NB4 (cell line): ENCODE results near the gene HDGFL2.
"Not testable (repeated sequence)": the region's sequence is repeated elsewhere in the genome, so short reads cannot be mapped to it uniquely, and the experiment has no call there.

ENCODE experiments used
- DNase-seq: peaks from one replicate; pipeline ENCODE4 v3.0.0; 2010; ENCODE audit warnings: low read depth
- H3K4me3 ChIP-seq: one replicate; pipeline ENCODE4 v1.5.1; 2011; ENCODE audit warnings: mild to moderate bottlenecking, low read depth, low read length, moderate library complexity
- MYC ChIP-seq: IDR thresholded peaks from 2 replicates; pipeline ENCODE4 v1.6.1; 2011; ENCODE audit warnings: low read depth, low read length
- POLR2A ChIP-seq: IDR thresholded peaks from 2 replicates; pipeline ENCODE4 v1.6.1; 2011; ENCODE audit warnings: mild to moderate bottlenecking; ENCODE audit not compliant: insufficient read length; ENCODE audit errors: extremely low read depth
- TF ChIP-seq, protein P1 (sequence below): IDR thresholded peaks from one replicate; pipeline ENCODE4 v1.5.1; 2012; ENCODE audit warnings: low read depth, low read length
- TF ChIP-seq, protein P2 (sequence below): IDR thresholded peaks from 2 replicates; pipeline ENCODE4 v1.6.1; 2011; ENCODE audit warnings: low read depth, low read length

The HDGFL2 gene

DNA sequence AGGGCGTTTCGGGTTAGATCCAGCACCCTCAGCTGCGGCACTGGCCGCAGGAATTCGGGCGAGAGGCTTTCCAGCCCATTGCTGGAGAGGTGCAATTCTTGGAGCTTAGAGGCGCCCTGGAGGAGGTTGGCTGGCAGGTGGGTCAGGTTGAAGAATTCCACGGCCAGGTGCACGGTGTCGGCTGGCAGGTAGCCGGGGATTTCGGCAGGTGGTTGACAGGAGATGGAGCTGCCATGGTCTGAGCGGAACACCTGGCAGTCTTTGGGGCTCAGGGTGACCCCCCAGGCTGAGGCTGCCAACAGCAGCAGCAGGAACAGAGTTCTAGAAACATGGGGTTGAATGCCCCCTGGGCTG, 66.5 kb downstream of the HDGFL2 start:
- TF ChIP-seq POLR2A: no peak
- TF ChIP-seq, protein P1, sequence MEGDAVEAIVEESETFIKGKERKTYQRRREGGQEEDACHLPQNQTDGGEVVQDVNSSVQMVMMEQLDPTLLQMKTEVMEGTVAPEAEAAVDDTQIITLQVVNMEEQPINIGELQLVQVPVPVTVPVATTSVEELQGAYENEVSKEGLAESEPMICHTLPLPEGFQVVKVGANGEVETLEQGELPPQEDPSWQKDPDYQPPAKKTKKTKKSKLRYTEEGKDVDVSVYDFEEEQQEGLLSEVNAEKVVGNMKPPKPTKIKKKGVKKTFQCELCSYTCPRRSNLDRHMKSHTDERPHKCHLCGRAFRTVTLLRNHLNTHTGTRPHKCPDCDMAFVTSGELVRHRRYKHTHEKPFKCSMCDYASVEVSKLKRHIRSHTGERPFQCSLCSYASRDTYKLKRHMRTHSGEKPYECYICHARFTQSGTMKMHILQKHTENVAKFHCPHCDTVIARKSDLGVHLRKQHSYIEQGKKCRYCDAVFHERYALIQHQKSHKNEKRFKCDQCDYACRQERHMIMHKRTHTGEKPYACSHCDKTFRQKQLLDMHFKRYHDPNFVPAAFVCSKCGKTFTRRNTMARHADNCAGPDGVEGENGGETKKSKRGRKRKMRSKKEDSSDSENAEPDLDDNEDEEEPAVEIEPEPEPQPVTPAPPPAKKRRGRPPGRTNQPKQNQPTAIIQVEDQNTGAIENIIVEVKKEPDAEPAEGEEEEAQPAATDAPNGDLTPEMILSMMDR: no peak
- TF ChIP-seq, protein P2, sequence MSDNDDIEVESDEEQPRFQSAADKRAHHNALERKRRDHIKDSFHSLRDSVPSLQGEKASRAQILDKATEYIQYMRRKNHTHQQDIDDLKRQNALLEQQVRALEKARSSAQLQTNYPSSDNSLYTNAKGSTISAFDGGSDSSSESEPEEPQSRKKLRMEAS: no peak
- TF ChIP-seq MYC: no peak
- no peak overlapping the region for H3K4me3 ChIP-seq
- DNase-seq: no peak

DNA sequence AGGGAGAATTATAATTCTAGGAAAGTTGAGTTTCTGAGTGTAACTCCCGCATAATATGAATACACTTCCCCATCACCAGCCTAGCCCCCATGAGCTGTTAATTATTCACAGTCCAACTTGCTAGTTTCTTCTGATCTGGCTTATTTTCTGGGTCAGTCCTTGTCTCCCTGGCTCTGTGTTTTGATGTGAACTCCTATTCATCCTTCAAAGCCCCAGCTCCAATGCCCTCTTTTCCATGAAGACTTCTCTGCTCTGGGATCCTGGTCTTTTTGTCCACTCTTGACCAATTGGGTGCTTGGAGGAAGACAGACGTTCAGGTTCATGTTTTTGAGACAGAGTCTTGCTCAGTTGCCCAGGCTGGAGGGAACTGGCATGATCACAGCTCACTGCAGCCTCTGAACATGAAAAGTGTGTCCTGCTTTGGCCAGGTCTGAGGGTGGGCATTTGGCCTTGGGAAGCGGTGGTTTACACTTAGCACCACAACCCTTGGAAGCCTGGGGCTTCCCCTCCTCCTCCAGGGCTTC, 67.1 kb downstream of the HDGFL2 start:
- no peak overlapping the region for H3K4me3 ChIP-seq
- TF ChIP-seq, protein P1: no peak
- TF ChIP-seq POLR2A (no peak), MYC (no peak)
- TF ChIP-seq, protein P2: no peak
- DNase-seq: no peak

DNA sequence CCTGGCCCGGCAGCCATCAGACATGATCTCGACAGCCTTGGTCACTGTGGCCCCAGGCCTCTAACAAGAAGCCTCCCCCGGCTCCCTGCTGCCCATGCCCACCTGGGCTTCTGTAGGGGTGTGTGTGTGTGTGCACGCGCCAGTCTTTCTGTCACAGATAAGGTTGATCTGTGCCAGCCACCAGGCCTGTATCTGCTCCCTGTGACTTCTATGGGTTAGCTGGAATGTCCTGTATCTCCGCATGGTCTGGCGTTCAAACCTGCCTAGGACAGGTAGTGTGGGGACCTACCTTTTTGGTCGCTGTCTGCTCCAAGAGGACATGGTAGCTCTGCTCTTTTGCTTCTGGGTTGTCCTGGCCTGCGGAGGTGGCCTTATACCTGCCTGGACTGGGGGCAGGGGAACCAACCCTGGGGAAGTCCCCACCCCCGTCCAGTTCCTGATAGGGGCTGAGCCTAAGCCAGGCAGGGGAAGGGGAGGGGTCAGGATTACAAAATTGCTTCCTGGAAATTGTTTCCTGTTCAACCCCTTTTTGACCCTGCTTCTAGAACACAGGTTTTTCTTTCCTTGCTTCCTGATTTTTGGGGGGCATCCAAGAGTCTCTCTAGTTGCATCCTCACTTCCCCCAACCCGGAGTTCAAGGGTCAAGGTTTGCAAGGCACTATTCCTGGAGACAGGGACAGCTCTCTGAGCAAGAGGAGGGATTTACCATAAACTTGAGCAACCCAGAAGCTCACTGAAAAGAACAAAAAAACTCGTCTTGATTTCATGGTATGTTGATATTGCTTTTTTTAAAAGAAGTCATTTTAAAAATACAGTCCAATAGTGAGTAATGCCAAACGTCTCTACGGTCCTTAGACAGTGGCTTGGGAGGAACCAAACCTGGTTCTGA, 67.8 kb downstream of the HDGFL2 start, which contains the start of gene LRG1:
Gene LRG1, minus strand, starts transcription at position 344 of the 889 bp plus-strand sequence. Its CDS starts 23 bp downstream, at position 321.
- DNase-seq: peak; percentile 76
- H3K4me3 ChIP-seq: peak within 1 kb of the TSS; percentile 36
- TF ChIP-seq POLR2A (no peak), MYC (no peak)
- TF ChIP-seq, protein P1: no peak
- TF ChIP-seq, protein P2: no peak

DNA sequence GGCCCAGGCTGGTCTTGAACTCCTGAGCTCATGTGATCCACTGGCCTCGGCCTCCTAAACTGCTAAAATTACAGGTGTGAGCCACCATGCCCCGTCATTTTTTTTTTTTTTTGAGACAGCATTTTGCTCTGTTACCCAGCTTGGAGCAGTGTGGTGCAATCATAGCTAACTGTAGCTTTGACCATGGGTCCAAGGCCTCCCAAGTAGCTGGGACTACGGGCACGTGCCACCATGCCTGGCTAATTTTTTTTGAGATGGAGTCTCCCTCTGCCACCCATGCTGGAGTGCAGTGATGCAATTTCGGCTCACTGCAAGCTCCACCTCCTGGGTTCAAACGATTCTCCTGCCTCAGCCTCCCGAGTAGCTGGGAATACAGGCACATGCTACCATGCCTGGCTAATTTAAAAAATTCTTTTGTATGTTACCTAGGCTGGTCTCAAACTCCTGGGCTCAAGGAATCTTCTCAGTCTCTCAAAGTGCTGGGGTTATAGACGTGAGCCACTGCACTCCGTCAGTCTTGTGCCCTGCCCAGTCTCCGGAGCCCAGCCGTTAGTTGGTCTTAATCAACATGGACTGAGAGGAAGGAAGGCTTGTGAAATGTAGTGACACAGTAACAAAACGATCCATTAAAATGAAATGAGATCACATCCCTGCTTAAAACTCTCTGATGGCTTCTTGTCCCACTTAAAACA, 69.2 kb downstream of the HDGFL2 start:
- H3K4me3 ChIP-seq: no peak overlapping the region
- peak; percentile 78 for DNase-seq
- TF ChIP-seq, protein P1: no peak
- TF ChIP-seq MYC (no peak), POLR2A (no peak)
- TF ChIP-seq, protein P2: no peak

DNA sequence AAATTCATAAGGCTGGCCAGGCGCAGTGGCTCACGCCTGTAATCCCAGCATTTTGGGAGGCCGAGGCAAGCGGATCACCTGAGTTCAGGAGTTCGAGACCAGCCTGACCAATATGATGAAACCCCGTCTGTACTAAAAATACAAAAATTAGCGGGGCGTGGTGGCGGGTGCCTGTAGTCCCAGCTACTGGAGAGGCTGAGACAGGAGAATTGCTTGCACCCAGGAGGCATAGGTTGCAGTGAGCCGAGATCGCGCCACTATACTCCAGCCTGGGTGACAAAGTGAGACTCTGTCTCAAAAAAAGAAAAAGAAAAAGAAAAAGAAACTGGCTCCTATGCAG, 69.7 kb downstream of the HDGFL2 start:
- not testable (repeated sequence) for DNase-seq, H3K4me3 ChIP-seq
